SU-DHL-6 (cell line): ENCODE data around the gene FAM13C.

Source experiments
- CTCF ChIP-seq: fragments of 200-600 bp; sonication (generic); IDR thresholded peaks from one replicate; pipeline ENCODE4 v1.5.1; 2017; ENCODE audit warnings: antibody characterized with exemption, mild to moderate bottlenecking, low read length, moderate library complexity; ENCODE audit not compliant: insufficient read depth, poor library complexity, severe bottlenecking
- EZH2phosphoT487 ChIP-seq: fragments of 200-600 bp; sonication (generic), shearing (Covaris generic); conservative IDR thresholded peaks from 2 replicates; pipeline ENCODE4 v1.6.1; 2018; ENCODE audit warnings: mild to moderate bottlenecking, antibody characterized with exemption, low read length, moderate library complexity, mixed read lengths

- no peak for TF ChIP-seq CTCF
- no peak for TF ChIP-seq EZH2phosphoT487
Observed at GRCh38 chr10:59304521-59305097, 57.7 kb downstream of the FAM13C start.
